Measurements from ENCODE around the gene IL19.
"Not testable (repeated sequence)": the region's sequence is repeated elsewhere in the genome, so short reads cannot be mapped to it uniquely, and the experiment has no call there.

IL19 gene

DNA sequence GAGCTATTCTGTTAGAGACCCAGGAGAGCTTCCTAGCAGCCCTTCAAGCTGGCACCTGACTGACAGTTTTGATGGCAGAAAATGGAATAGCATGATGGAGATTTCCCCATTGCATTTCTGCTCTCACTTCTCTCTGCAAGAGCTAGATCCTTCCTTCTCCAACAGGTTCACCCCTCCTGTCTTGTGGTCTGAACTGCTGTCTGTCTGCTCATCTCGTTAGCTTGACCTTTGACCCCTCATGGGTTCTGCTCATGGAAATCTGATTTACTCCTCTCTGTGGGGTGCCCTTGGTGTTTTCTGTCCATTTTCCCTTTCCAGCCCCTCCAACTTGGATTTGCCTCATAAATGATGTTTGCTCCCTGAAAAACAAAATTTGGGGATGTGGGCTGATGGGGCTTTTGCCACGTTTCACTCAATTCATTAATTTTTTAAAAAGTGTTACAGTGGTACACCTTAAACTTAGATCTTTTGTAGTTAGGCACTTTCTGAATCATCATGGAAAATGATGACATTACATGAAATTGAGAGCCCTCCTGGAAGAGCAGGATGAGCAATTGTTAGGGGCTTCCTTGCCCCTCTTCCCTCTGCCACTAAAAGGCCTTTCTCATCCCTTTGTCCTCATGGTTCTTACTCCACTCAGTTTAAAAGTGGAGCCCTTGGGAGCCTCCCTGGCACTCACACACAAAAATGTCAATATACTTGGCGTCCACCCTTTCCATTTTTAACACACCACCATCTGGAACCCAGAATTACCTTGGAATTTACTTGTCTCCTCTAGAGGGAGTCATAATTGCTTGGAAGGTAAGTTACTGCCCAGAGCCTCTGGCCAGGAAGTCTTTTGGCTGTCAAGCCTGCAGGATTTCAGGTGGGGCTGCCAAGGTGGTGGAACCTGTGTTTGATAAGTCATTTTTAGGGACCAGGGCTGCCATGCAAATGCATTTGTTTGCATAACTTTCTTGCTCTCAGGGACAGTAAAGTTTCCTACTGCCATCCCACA is 31.9 kb upstream of the IL19 start:
- intact Hi-C loops (cut with DNase I): no loop called here
- DNase-seq: no peak

DNA sequence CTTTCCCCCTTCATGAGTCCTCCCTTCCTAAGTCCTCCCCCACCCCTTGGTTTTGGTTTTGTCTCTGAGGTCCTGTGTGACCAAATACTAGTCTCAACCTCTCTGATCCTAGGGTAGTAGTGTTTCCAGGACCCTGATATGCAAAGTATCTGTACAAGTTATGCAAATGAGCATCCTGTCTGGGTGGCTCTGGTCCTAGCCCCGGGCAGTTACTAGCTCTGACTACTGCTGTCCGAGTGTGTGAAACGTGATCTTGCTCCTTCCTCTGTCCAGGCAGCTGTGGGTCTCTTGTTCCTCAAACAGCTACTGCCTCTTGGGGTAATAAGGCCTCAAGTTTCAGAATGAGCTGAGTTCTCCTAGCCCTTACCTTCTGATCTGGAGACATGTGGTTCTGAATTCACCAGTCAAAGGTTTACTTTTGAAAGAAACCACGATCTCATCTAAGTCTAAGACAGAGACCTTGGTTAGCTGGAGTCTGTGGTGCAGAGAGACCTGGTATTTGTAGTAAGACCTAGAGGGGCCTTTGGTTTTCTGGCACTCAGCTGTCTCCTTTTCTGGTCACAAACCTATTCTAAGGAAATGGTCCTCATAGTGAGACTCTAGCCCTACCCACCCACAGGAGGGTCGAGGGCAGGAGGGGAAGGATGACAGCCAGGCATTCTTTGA is 31.0 kb upstream of the IL19 start:
- DNase-seq: no peak
- intact Hi-C loops (cut with DNase I): no loop called here

DNA sequence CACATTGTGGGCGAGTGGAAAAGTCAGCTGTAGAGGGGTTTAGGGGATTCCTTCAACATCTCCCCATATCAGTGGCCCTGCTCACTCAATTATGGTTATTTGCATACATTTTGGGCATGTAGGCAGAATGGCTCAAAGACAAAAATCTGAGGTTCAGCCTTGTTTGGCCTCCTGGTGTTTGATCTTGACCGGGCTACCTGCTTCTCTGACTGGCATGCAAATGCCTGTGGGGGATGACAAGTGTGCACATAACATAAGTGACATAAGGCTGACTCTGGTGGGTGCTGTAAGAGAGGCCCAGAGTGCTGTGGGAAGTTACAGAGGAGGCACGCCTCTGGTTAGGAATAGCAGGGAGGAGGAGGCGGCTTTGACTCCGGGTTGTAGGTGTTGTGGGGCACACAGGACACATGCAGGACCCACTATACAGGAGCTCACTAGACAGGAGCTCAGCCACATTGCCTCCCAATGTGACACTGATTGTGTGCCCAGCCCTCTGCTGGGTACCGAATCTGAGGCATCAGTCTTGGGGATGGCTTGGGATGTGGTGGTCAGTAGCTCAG is 29.4 kb upstream of the IL19 start:
- intact Hi-C loops (cut with DNase I): no loop called here
- no peak for DNase-seq

DNA sequence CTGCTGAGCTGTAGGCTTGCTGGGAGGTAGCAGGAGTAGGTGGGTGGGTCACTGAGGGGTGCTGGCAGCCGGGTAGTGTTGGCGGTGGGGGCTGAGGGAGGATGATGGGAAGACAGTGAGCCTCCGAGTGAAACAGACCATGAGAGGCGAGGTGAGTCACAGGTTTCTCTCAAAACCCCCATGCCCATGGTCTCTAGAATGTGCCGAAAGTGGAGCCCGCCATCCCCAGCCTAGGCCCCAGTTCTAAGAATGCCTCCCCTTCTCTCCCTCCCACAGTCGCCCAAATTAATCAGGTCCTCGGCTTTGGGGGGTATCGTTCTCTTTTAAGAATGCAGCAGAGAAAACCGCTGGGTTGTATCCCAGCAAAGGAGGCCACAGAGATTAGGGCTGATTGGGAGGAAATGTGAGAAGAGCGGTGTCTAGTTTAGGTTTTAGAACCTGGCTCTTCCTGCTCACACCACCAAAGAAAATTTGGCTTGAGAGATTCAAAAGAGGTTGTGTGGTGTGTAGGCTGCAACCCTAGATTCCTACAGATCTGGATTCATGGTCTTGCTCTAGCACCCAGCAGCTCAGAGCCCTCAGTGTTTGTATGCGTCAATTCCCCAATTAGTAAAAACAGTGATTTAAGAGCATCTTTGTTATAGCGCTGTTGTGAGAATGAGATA is 27.7 kb upstream of the IL19 start:
- intact Hi-C loops (cut with DNase I): no loop called here
- DNase-seq: no peak

DNA sequence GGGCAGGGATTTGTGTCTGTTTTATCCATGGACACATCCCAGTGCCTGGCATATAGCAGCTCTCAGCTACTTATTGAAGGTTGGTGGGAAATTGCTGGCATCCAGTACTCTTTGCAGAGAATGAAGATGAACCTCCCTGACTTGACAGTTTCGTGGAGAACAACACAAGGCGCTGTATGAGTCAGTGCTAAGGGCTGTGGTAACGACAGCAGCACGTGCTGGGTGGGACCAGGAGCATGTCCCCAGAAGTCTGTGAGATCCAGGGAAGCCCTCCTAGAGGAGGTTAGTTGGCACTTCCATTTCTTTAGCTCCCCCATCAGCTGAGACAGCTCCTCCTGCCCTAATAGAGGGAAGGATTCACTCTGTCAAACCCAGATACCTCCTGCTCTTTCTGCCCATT is 25.9 kb upstream of the IL19 start:
- intact Hi-C loops (cut with DNase I): no loop called here

DNA sequence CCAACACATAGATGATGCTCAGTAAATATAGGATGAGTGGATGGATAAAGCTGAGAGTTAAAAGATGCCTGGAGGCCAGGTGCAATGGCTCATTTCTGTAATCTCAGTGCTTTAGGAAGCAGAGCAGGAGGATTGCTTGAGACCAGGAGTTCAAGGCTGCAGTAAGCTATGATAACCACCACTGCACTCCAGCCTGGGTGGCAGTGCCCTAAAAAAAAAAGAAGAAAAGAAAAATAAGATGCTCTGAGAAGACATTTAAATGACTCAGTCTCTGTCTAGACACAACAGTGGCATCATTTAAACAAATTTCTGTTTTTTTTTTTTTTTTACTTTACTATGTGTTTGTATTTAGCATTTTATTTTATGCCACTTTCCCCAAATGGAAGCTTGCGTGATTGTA is 25.3 kb upstream of the IL19 start:
- intact Hi-C loops (cut with DNase I): no loop called here

More for the DNA sequence above, 25.9 kb upstream of the IL19 start:
- no peak for DNase-seq

DNA sequence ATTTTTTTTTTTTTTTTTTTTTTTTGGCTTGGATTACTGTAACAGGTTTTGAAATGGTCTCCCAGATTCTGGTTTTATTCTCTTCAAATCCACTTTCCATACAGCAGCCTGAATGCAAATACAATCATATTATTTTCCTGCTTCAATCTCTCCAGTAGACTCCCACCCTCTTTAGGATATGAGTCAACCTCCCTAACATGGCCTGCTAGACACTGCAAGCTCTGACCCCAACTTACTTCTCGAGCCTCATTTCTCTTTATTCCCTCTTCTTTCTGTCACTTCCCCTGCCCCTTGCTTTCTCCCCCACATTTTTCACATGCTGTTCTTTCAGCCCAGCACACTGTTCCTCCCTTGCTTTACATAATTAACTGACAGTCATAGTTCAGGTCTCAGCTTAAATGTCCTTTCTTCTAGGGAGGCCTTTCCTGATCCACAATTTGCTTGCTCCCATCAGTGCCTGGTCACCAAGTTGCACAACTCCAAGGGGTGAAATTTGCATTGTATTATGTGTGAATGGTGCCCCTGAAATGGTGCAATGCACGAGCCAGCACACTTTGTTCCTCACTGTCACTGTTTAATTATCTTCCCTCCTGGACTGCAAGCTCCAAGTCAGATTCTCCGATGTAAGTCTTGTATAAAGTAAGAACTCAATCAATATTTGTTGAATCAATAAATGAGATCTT is 22.1 kb upstream of the IL19 start:
- intact Hi-C loops (cut with DNase I): no loop called here
- DNase-seq: no peak

More for the DNA sequence above, 25.3 kb upstream of the IL19 start:
- DNase-seq: no peak

DNA sequence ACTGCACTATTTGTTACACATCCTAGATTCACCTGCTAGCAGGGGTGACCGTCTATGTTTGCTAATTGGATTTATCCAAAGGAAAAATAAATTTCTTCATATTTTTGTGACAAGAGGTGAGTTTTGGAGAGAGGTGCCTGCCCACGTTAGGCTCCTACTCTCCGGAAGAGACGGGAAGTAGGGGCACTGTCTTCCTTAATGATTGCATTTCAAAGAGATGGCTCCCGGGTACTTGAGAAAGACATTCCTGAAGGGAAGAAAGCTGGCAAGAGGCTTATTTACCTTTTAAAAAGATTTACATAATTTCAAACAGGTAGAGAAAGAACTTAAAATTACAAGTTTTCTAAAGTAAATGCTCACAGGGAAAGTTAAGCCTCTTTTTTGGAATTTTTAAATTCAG is 18.7 kb upstream of the IL19 start:
- intact Hi-C loops (cut with DNase I): no loop called here
- no peak for DNase-seq

DNA sequence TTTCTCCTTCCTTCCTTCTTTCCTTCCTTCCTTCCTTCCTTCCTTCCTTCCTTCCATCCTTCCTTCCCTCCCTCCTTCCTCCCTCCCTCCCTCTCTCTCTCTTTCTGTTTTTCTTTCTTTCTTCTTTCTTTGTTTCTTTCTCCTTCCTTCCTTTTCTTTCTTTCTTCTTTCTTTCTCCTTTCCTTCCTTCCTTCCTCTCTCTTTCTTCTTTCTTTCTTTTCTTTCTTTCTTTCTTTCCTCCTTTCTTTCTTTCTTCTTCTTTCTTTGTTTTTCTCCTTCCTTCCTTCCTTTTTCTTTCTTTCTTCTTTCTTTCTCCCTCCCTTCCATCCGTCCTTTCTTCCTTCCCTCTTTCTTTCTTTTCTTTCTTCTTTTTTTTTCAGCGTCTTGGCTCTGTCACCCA is 18.1 kb upstream of the IL19 start:
- intact Hi-C loops (cut with DNase I): no loop called here
- no peak for DNase-seq

DNA sequence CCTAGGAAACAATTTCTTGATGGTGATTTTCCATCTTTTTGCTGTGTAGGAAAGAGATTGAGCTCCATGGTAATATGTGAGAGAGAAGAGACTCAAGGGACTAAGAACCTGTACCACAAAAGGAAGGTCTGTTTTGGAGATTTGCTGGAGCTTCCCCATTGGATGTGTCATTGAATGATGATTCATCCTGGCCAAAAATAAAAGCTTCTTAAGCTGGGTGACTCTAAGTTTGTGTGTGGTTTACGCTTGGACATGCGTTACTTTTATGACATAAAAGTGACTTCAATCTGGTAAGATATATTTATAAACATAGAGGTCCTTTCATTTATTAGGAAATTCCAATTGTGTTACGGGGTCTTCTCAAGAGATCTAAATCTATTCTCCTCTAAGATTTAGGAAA is 17.4 kb upstream of the IL19 start:
- DNase-seq: no peak
- intact Hi-C loops (cut with DNase I): no loop called here

DNA sequence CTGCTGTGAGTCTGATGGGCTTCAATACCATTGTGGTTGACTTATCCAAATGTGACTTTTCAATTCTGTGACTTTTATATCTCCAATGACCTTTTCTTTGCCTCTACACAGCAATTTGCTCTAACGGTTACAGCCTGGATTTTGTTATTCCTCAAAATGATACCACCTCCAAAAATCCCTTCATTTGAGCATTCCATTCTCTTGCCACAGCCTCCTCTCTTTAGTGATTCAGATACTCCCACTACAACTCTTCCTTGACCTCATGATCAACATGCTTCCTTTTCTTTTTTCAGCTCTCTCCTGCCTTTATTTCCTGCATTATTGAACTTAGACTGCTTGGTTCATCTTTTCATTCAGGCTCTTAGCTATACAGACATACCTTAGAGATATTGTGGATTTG is 16.6 kb upstream of the IL19 start:
- DNase-seq: no peak
- intact Hi-C loops (cut with DNase I): no loop called here

DNA sequence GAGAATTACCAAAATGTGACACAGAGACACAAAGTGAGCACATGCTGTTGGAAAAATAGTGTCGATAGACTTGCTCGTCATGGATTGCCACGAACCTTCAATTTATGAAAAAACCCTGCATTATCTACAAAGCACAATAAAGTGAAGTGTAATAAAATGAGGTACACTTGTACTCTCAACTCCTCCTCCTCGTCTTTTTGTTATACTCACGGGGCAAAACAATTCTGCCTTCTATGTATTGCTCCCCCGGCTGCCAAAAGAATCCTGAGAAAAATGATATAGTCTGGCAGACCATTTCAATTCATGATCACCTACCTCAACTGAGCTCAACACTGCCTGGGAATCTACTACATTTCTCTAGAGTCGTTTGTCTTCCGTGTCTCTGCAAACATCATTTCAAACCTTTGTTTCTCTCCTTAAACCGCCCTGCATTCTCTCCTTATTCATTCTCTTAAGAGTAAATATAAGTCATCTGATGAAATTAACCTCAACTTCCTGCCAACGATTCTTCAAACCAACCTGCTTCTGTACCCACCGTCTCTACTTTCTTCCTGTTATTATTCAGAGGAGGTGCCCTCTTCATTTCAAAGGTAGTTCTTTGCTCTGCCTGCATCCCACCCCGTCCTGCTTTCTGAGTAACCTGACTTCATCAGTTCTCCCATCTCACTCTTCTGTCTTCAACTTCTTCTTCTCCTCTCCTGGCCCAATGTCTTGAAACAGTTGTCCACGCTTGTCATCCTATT is 12.9 kb upstream of the IL19 start:
- DNase-seq: no peak
- intact Hi-C loops (cut with DNase I): no loop called here

DNA sequence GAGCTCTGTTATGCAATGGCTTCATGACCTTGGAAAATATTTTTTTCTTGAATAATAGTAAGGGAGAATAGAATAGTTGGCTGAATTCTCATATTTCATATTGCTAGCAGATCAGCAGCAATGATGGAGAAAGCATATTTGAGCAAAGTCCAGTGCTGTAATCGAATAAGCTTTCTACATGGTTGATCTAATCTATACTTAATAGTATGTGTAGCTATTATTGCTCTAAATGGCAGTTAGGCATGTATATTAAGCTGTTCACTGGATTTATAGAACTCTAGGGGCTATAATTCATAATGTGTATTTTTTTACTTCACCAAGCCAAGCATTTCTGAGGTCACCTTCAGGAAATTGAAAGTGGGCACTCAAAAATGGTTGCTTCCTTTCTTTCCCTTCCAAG is 10.0 kb upstream of the IL19 start:
- DNase-seq: no peak
- intact Hi-C loops (cut with DNase I): no loop called here

DNA sequence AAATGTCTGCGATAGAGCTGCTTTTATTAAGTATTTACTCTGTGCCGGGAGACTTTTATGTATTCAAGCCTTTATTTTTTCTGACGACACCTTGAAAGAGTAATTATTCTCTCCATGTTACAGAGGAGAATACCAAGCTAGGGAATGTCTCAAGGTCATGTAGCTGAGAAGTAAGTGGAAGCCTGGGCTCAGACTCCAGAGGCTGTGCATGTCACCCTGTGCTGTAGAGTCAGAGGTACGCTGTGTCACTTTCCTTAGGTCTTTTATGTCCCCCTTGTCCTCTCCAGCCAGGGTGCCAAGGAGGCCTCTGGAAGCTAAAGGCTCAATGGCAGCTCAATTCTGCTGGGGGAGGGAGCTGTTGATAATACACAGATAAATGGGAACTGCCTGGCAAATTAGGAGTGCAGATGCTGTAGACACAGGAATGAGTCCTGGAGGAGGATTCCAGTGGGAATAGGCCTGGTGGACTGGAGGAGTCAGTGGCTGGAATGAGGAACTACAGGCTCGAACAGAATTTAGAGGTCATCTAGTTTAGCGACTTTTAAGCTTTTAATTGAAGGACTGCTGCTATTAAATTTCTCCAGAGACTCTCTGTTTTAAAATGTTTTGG is 9.3 kb upstream of the IL19 start:
- intact Hi-C loops (cut with DNase I): no loop called here
- no peak for DNase-seq

DNA sequence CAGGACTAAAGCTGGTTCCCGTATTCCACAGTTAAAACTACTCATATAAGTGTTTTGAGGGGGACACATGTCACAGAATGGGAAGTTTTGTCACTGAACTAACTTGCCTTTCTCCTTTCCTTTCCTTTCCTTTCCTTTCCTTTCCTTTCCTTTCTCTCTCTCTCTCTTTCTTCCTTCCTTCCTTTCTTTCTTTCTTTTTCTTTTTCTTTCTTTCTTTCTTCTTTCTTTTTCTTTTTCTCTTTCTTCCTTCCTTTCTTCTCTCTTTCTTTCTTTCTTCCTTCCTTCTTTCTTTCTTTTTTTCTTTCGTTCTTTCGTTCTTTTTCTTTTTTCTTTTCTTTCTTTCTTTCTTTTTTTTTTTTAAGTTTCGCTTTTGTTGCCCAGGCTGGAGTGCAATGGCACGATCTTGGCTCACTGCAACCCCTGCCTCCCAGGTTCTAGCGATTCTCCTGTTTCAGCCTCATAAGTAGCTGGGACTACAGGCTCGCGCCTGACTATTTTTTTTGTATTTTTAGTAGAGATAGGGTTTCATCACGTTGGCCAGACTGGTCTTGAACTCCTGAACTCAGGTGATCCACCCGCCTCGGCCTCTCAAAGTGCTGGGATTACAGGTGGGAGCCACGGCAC is 7.7 kb upstream of the IL19 start:
- DNase-seq; intact Hi-C loops (cut with DNase I): not testable (repeated sequence)

DNA sequence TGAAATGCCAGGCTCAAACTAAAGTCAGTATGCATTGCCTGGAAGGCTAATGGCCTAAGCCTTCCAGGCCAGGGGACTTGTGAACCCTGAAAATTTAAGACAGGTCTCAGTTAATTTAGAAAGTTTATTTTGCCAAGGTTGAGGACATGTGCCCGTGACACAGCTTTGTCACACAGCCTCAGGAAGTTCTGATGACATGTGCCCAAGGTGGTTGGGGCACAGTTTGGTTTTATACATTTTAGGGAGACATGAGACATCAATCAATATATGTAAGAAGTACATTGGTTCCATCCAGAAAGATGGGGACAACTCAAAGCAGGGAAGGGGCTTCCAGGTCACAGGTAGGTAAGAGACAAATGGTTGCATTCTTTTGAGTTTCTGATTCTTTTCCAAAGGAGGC is 4.8 kb upstream of the IL19 start:
- DNase-seq; intact Hi-C loops (cut with DNase I): not testable (repeated sequence)

DNA sequence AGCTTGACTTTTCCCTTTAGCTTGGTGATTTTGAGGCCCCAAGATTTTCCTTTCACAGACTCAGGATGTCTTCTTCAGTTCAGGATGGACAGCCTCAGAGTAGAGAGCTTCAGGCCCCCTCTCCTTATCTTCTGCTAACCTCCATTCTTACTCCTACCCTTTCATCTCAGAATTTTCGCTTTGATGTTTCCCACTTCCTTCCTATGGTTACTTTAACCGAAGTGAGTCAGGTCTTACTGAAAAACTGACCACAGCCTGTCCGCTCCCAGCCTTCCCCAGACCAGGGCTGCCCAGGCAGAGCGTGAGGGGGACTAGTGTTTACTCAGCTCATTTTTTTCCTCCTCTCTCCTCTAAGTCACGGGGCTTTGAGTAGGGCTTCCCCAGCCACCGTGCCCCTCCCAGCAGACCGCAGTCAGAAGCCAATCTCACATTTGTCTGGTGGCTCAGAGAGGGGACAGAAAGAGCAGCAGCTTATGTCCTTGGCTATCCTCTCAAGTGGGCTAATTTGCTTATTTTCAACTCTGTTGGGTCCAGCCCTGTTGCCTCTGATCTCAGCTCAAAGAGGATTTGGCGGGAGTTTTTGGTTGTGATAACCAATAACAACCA is 4.2 kb upstream of the IL19 start:
- DNase-seq: peak in 3 of 10 donors; percentile 12 to 82 (median 18)
- intact Hi-C loops (cut with DNase I): no loop called here
